ENCODE measurements around the gene NTM. TPM values are rescaled to one million over a fixed set of nuclear protein-coding genes. Genes with fewer than 3 reads are reported as not detected.

NTM gene
- total and polyA plus RNA-seq, 2 donors (not counting 1 experiment from before 2014, with no cell fraction given), result 12.3 to 28.6 TPM

GRCh38 chr11:131854391-131854790 is 484.0 kb downstream of the NTM start:
- Histone ChIP-seq H3K79me2 (ENCODE audit: control insufficient read depth, insufficient read depth, low read length) (no peaks in the 10 kb centered on the region), H2AFZ (ENCODE audit: low read length) (no peak overlapping the region), H3K4me2 (ENCODE audit: extremely low read depth, insufficient read depth, low read length) (no peak overlapping the region), H3K27ac (ENCODE audit: insufficient read depth, low read length) (no peak overlapping the region), H4K20me1 (ENCODE audit: control insufficient read depth, extremely low read depth, insufficient read depth, low read length) (no peaks in the 10 kb centered on the region), H3K4me3 (replicated peaks in 1 of 4; ENCODE audit: control extremely low read depth in 1 of 4, insufficient read depth in 1 of 4, low read depth in 3 of 4, low read length in 4 of 4) (no peak overlapping the region), H3K36me3 (ENCODE audit: control insufficient read depth, insufficient read depth, low read length) (no peaks in the 10 kb centered on the region), H3K4me1 (ENCODE audit: control insufficient read depth, extremely low read depth, insufficient read depth, low read length) (no peaks in the 10 kb centered on the region), H3K27me3 (ENCODE audit: control insufficient read depth, insufficient read depth, low read length) (no peaks in the 10 kb centered on the region), H3K9me3 (ENCODE audit: control insufficient read depth, insufficient read depth, low read depth, low read length) (no peaks in the 10 kb centered on the region), H3K9ac (ENCODE audit: insufficient read depth, low read length) (no peak overlapping the region)
- TF ChIP-seq CTCF (conservative IDR thresholded peaks at IDR 0.05 in 1 of 2, IDR thresholded peaks at IDR 0.05 in 1 of 2; ENCODE audit: low read depth in 1 of 2, low read length in 2 of 2), result no peak
- TF ChIP-seq EZH2 (IDR thresholded peaks at IDR 0.05; ENCODE audit: low read length, missing control alignments), result no peak
- no peak for DNase-seq (ENCODE audit: low read depth in 2 of 2)

- no peak overlapping the region for H3K4me2 ChIP-seq (ENCODE audit: extremely low read depth, insufficient read depth, low read length)
- H2AFZ ChIP-seq (ENCODE audit: low read length), result no peak overlapping the region
- no peaks in the 10 kb centered on the region for H3K36me3 ChIP-seq (ENCODE audit: control insufficient read depth, insufficient read depth, low read length)
- no peaks in the 10 kb centered on the region for H3K27me3 ChIP-seq (ENCODE audit: control insufficient read depth, insufficient read depth, low read length)
- no peaks in the 10 kb centered on the region for H3K9me3 ChIP-seq (ENCODE audit: control insufficient read depth, insufficient read depth, low read depth, low read length)
- H3K79me2 ChIP-seq (ENCODE audit: control insufficient read depth, insufficient read depth, low read length), result no peaks in the 10 kb centered on the region
- H3K4me3 ChIP-seq (replicated peaks in 1 of 4; ENCODE audit: control extremely low read depth in 1 of 4, insufficient read depth in 1 of 4, low read depth in 3 of 4, low read length in 4 of 4), result no peak overlapping the region
- no peak overlapping the region for H3K9ac ChIP-seq (ENCODE audit: insufficient read depth, low read length)
- H3K4me1 ChIP-seq (ENCODE audit: control insufficient read depth, extremely low read depth, insufficient read depth, low read length), result peaks cover 3% of the 10 kb centered on the region
- TF ChIP-seq EZH2 (IDR thresholded peaks at IDR 0.05; ENCODE audit: low read length, missing control alignments) (no peak), CTCF (conservative IDR thresholded peaks at IDR 0.05 in 1 of 2, IDR thresholded peaks at IDR 0.05 in 1 of 2; ENCODE audit: low read depth in 1 of 2, low read length in 2 of 2) (no peak)
- peak in 1 of 2 donors; percentile 13 for DNase-seq (ENCODE audit: low read depth in 2 of 2)
- H3K27ac ChIP-seq (ENCODE audit: insufficient read depth, low read length), result no peak overlapping the region
- H4K20me1 ChIP-seq (ENCODE audit: control insufficient read depth, extremely low read depth, insufficient read depth, low read length), result no peaks in the 10 kb centered on the region
These were observed 484.9 kb downstream of the NTM start for GRCh38 chr11:131855320-131855719.

- H4K20me1 ChIP-seq (ENCODE audit: control insufficient read depth, extremely low read depth, insufficient read depth, low read length), result no peaks in the 10 kb centered on the region
- no peak overlapping the region for H3K4me2 ChIP-seq (ENCODE audit: extremely low read depth, insufficient read depth, low read length)
- H2AFZ ChIP-seq (ENCODE audit: low read length), result no peak overlapping the region
- no peak overlapping the region for H3K9ac ChIP-seq (ENCODE audit: insufficient read depth, low read length)
- TF ChIP-seq EZH2 (IDR thresholded peaks at IDR 0.05; ENCODE audit: low read length, missing control alignments) (no peak), CTCF (conservative IDR thresholded peaks at IDR 0.05 in 1 of 2, IDR thresholded peaks at IDR 0.05 in 1 of 2; ENCODE audit: low read depth in 1 of 2, low read length in 2 of 2) (no peak)
- no peaks in the 10 kb centered on the region for H3K36me3 ChIP-seq (ENCODE audit: control insufficient read depth, insufficient read depth, low read length)
- DNase-seq (ENCODE audit: low read depth in 2 of 2), result no peak
- no peak overlapping the region for H3K27ac ChIP-seq (ENCODE audit: insufficient read depth, low read length)
- no peaks in the 10 kb centered on the region for H3K27me3 ChIP-seq (ENCODE audit: control insufficient read depth, insufficient read depth, low read length)
- H3K9me3 ChIP-seq (ENCODE audit: control insufficient read depth, insufficient read depth, low read depth, low read length), result no peaks in the 10 kb centered on the region
- H3K4me1 ChIP-seq (ENCODE audit: control insufficient read depth, extremely low read depth, insufficient read depth, low read length), result peaks cover 3% of the 10 kb centered on the region
- H3K79me2 ChIP-seq (ENCODE audit: control insufficient read depth, insufficient read depth, low read length), result no peaks in the 10 kb centered on the region
- no peak overlapping the region for H3K4me3 ChIP-seq (replicated peaks in 1 of 4; ENCODE audit: control extremely low read depth in 1 of 4, insufficient read depth in 1 of 4, low read depth in 3 of 4, low read length in 4 of 4)
These were observed 486.8 kb downstream of the NTM start for GRCh38 chr11:131857246-131857645.
